Tibial artery (tissue), 4 donors: ENCODE measurements around the gene OGFR.

Experiments
- DNase-seq, 2 donors: peaks; one replicate each; pipeline ENCODE4 v3.0.0-alpha.2; 2019
- H3K27ac ChIP-seq, 2 donors: fragments of 200-600 bp; sonication (generic) in 1 of 2; 1 replicate in 1 of 2; 2 replicates in 1 of 2; pipeline ENCODE4 v1.5.1; 2018 to 2019; ENCODE audit warnings: mild to moderate bottlenecking in 1 of 2
- H3K27me3 ChIP-seq, 2 donors: fragments of 200-600 bp; sonication (generic) in 1 of 2; one replicate each; pipeline versions ENCODE4 v1.5.1 to v1.6.0; 2016 to 2019
- H3K36me3 ChIP-seq, 3 donors: fragments of 200-600 bp; sonication (generic) in 2 of 3; one replicate each; pipeline ENCODE4 v1.5.1; 2016 to 2019; ENCODE audit warnings: mild to moderate bottlenecking in 2 of 3
- H3K4me1 ChIP-seq, 4 donors: fragments of 200-600 bp; sonication (generic) in 2 of 4; 1 replicate in 3 of 4; 2 replicates in 1 of 4; pipeline ENCODE4 v1.5.1; 2016 to 2019
- H3K4me3 ChIP-seq, 2 donors: fragments of 200-600 bp; sonication (generic) in 1 of 2; 1 replicate in 1 of 2; 2 replicates in 1 of 2; pipeline ENCODE4 v1.5.1; 2018 to 2019; ENCODE audit warnings: mild to moderate bottlenecking in 2 of 2
- H3K9me3 ChIP-seq, 3 donors: fragments of 200-600 bp; sonication (generic) in 1 of 3; one replicate each; pipeline ENCODE4 v1.5.1; 2016 to 2019
- intact Hi-C: fragments of 100-400 bp; cut with DNase I; formaldehyde crosslinking; loops from one replicate; pipeline ENCODE4 v1.15.0; 2023; ENCODE audit warnings: low total_unique reads
- TF ChIP-seq, protein P1 (sequence below), 2 experiments: fragments of 200-600 bp in 1 of 2; fragments of 450-650 bp in 1 of 2; IDR thresholded peaks; one replicate each; pipeline ENCODE4 v1.5.1; 2017 to 2019; ENCODE audit warnings: antibody characterized with exemption in 2 of 2, mild to moderate bottlenecking in 1 of 2, moderate library complexity in 1 of 2

Gene OGFR

DNA sequence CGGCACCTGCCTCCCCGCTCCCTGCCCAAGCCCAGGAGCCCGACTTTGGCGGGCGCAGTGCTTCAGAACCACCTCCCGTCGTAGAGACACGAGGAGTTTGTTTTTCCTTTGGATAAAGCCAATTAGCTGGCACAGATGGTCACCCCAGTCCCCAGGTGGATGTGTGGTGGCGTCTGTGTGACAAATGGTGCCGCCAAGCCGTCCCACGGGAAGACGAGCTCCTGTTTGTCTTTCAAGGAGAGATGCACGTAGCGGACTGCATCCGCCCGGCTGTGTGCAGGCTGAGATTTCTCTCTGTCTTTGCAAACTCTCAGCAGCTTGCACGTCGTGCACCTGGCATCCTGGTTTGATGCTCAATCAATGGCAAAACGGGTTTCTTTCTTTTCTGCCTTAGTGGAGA, 24.4 kb upstream of the OGFR start:
- intact Hi-C loops, result loop anchor here (5.0 kb wide), 1 partner anchor 108 kb away; no protein-coding TSS in a partner anchor
- Histone ChIP-seq H3K27me3 (peaks cover 0 to 68% of the 10 kb centered on the region in 2 donors), H3K36me3 (no peaks in the 10 kb centered on the region), H3K4me3 (no peak overlapping the region), H3K9me3 (no peaks in the 10 kb centered on the region), H3K27ac (no peak overlapping the region), H3K4me1 (no peaks in the 10 kb centered on the region)
- TF ChIP-seq, protein P1, sequence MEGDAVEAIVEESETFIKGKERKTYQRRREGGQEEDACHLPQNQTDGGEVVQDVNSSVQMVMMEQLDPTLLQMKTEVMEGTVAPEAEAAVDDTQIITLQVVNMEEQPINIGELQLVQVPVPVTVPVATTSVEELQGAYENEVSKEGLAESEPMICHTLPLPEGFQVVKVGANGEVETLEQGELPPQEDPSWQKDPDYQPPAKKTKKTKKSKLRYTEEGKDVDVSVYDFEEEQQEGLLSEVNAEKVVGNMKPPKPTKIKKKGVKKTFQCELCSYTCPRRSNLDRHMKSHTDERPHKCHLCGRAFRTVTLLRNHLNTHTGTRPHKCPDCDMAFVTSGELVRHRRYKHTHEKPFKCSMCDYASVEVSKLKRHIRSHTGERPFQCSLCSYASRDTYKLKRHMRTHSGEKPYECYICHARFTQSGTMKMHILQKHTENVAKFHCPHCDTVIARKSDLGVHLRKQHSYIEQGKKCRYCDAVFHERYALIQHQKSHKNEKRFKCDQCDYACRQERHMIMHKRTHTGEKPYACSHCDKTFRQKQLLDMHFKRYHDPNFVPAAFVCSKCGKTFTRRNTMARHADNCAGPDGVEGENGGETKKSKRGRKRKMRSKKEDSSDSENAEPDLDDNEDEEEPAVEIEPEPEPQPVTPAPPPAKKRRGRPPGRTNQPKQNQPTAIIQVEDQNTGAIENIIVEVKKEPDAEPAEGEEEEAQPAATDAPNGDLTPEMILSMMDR (IDR thresholded peaks at IDR 0.05), result no peak
- no peak for DNase-seq

- H3K27me3 ChIP-seq, result peaks cover 0 to 68% of the 10 kb centered on the region in 2 donors
- intact Hi-C loops, result loop anchor here (5.0 kb wide), 1 partner anchor 108 kb away; no protein-coding TSS in a partner anchor
Observed at GRCh38 chr20:62780696-62781095, 23.9 kb upstream of the OGFR start.

GRCh38 chr20:62782149-62782892, 22.3 kb upstream of the OGFR start:
- Histone ChIP-seq H3K9me3 (no peaks in the 10 kb centered on the region), H3K4me3 (no peak overlapping the region), H3K4me1 (no peaks in the 10 kb centered on the region), H3K36me3 (no peaks in the 10 kb centered on the region), H3K27me3 (peaks cover 0 to 72% of the 10 kb centered on the region in 2 donors), H3K27ac (no peak overlapping the region)
- intact Hi-C loops, result loop anchor here (5.0 kb wide), 1 partner anchor 110 kb away; no protein-coding TSS in a partner anchor
- no peak for DNase-seq
- TF ChIP-seq, protein P1 (IDR thresholded peaks at IDR 0.05), result no peak

More at GRCh38 chr20:62780696-62781095, 23.9 kb upstream of the OGFR start:
- no peaks in the 10 kb centered on the region for H3K36me3 ChIP-seq
- no peak for DNase-seq
- TF ChIP-seq, protein P1 (IDR thresholded peaks at IDR 0.05), result no peak
- no peaks in the 10 kb centered on the region for H3K4me1 ChIP-seq
- no peak overlapping the region for H3K27ac ChIP-seq
- H3K9me3 ChIP-seq, result no peaks in the 10 kb centered on the region
- no peak overlapping the region for H3K4me3 ChIP-seq

- DNase-seq, result no peak
- no peak overlapping the region for H3K27ac ChIP-seq
- no peaks in the 10 kb centered on the region for H3K4me1 ChIP-seq
- peaks cover 0 to 71% of the 10 kb centered on the region in 2 donors for H3K27me3 ChIP-seq
- TF ChIP-seq, protein P1 (IDR thresholded peaks at IDR 0.05), result no peak
- intact Hi-C loops, result loop anchor here (5.0 kb wide), 1 partner anchor 111 kb away; no protein-coding TSS in a partner anchor
- H3K36me3 ChIP-seq, result no peaks in the 10 kb centered on the region
- no peaks in the 10 kb centered on the region for H3K9me3 ChIP-seq
- H3K4me3 ChIP-seq, result no peak overlapping the region
Observed at GRCh38 chr20:62782893-62783278, 21.7 kb upstream of the OGFR start.

GRCh38 chr20:62784497-62784896, 20.1 kb upstream of the OGFR start:
- no peaks in the 10 kb centered on the region for H3K36me3 ChIP-seq
- no peaks in the 10 kb centered on the region for H3K9me3 ChIP-seq
- DNase-seq, result no peak
- no peak overlapping the region for H3K4me3 ChIP-seq
- TF ChIP-seq, protein P1 (IDR thresholded peaks at IDR 0.05), result no peak
- no peak overlapping the region for H3K27ac ChIP-seq
- intact Hi-C loops, result loop anchor here (5.0 kb wide), 1 partner anchor 112 kb away; no protein-coding TSS in a partner anchor
- H3K27me3 ChIP-seq, result peaks cover 0 to 64% of the 10 kb centered on the region in 2 donors
- H3K4me1 ChIP-seq, result no peaks in the 10 kb centered on the region
